Gastroesophageal sphincter (tissue), 4 donors: ENCODE results near the gene TFF3. TPM values are rescaled to one million over a fixed set of nuclear protein-coding genes. Genes with fewer than 3 reads are reported as not detected.

ENCODE experiments used
- ATAC-seq: fragments of 150-250 bp; one replicate; pipeline ENCODE4 v1.9.1; 2016; ENCODE audit warnings: mild to moderate bottlenecking, moderate library complexity
- H3K27ac ChIP-seq, 4 donors: fragments of 200-600 bp; sonication (generic) in 3 of 4; 1 replicate in 3 of 4; 2 replicates in 1 of 4; pipeline ENCODE4 v1.5.1; 2016 to 2019
- H3K27me3 ChIP-seq: fragments of 200-600 bp; sonication (generic); one replicate; pipeline ENCODE4 v1.5.1; 2019
- H3K36me3 ChIP-seq, 2 donors: fragments of 200-600 bp; sonication (generic); one replicate each; pipeline ENCODE4 v1.5.1; 2019; ENCODE audit warnings: control low read depth in 1 of 2
- H3K4me1 ChIP-seq, 3 donors: fragments of 200-600 bp; sonication (generic); 1 replicate in 2 of 3; 2 replicates in 1 of 3; pipeline ENCODE4 v1.5.1; 2016 to 2019; ENCODE audit warnings: control low read depth in 2 of 3
- H3K4me3 ChIP-seq, 2 donors: fragments of 200-600 bp; sonication (generic); one replicate each; pipeline ENCODE4 v1.5.1; 2019; ENCODE audit warnings: mild to moderate bottlenecking in 1 of 2, moderate library complexity in 1 of 2
- H3K9me3 ChIP-seq, 3 donors: fragments of 200-600 bp; sonication (generic); one replicate each; pipeline ENCODE4 v1.5.1; 2017 to 2019; ENCODE audit warnings: control low read depth in 2 of 3
- CTCF ChIP-seq, 4 experiments: fragments of 200-600 bp in 2 of 4; fragments of 450-650 bp in 2 of 4; sonication (generic) in 1 of 4; IDR thresholded peaks; one replicate each; pipeline ENCODE4 v1.5.1; 2017 to 2019; ENCODE audit warnings: antibody characterized with exemption in 4 of 4, mild to moderate bottlenecking in 2 of 4, moderate library complexity in 2 of 4
- EP300 ChIP-seq: sonication (generic); formaldehyde crosslinking; IDR thresholded peaks from one replicate; pipeline ENCODE4 v1.6.1; 2017; ENCODE audit warnings: antibody characterized with exemption, mild to moderate bottlenecking
- POLR2A ChIP-seq, 2 donors: fragments of 450-650 bp; IDR thresholded peaks; one replicate each; pipeline ENCODE4 v1.6.1; 2017; ENCODE audit warnings: antibody characterized with exemption in 2 of 2, mild to moderate bottlenecking in 2 of 2, moderate library complexity in 1 of 2
- POLR2AphosphoS5 ChIP-seq: sonication (generic); formaldehyde crosslinking; IDR thresholded peaks from one replicate; pipeline ENCODE4 v1.6.1; 2017; ENCODE audit warnings: antibody characterized with exemption
- WGBS, 2 donors: methylation state at CpG; one replicate each; pipeline ENCODE4 v1.1.5; 2018; ENCODE audit warnings: low coverage in 1 of 2; 5-methylcytosine and 5-hydroxymethylcytosine counted together
- total RNA-seq, 4 donors: library from RNA; depleted of rRNA; stranded (reverse); fragments of >200 nt; gene quantifications; one replicate each; pipeline ENCODE4 v1.1.0, GENCODE V29; 2016

The TFF3 gene
- total RNA-seq, 4 donors from 2014 or later: 6.4 to 18.2 (median 10.5) TPM

GRCh38 chr21:42282715-42283114, 32.5 kb downstream of the TFF3 start:
- no peak for ATAC-seq
- Histone ChIP-seq H3K9me3 (no peaks in the 10 kb centered on the region), H3K4me3 (no peak overlapping the region), H3K27me3 (no peaks in the 10 kb centered on the region), H3K4me1 (no peaks in the 10 kb centered on the region), H3K27ac (no peak overlapping the region), H3K36me3 (peaks cover 0 to 94% of the 10 kb centered on the region in 2 donors)
- no peak for TF ChIP-seq CTCF (IDR thresholded peaks at IDR 0.05)
- no peak for TF ChIP-seq EP300
- TF ChIP-seq POLR2AphosphoS5: no peak
- TF ChIP-seq POLR2A (IDR thresholded peaks at IDR 0.05): no peak
- WGBS, 2 donors: 80 to 100% methylated on average over 2 to 4 of the region's 12 CpGs

GRCh38 chr21:42282021-42282420, 33.2 kb downstream of the TFF3 start:
- Histone ChIP-seq H3K36me3 (peaks cover 0 to 94% of the 10 kb centered on the region in 2 donors), H3K9me3 (no peaks in the 10 kb centered on the region), H3K4me1 (no peaks in the 10 kb centered on the region), H3K27me3 (no peaks in the 10 kb centered on the region), H3K27ac (no peak overlapping the region), H3K4me3 (no peak overlapping the region)
- WGBS, 2 donors: 100% methylated on average over 1 of the region's 18 CpGs; no CpG with 5 or more reads in 1 of the 2 donors
- no peak for ATAC-seq
- TF ChIP-seq POLR2AphosphoS5 (no peak), EP300 (no peak), POLR2A (IDR thresholded peaks at IDR 0.05) (no peak), CTCF (IDR thresholded peaks at IDR 0.05) (no peak)

GRCh38 chr21:42281181-42281680, 34.0 kb downstream of the TFF3 start:
- WGBS, 2 donors: 100% methylated on average over 1 to 4 of the region's 12 CpGs
- Histone ChIP-seq H3K9me3 (no peaks in the 10 kb centered on the region), H3K4me1 (no peaks in the 10 kb centered on the region), H3K36me3 (peaks cover 0 to 94% of the 10 kb centered on the region in 2 donors), H3K4me3 (no peak overlapping the region), H3K27me3 (no peaks in the 10 kb centered on the region), H3K27ac (no peak overlapping the region)
- ATAC-seq: no peak
- TF ChIP-seq EP300 (no peak), CTCF (IDR thresholded peaks at IDR 0.05) (no peak), POLR2AphosphoS5 (no peak), POLR2A (IDR thresholded peaks at IDR 0.05) (no peak)

- no peak for ATAC-seq
- H3K27ac ChIP-seq: no peak overlapping the region
- no peaks in the 10 kb centered on the region for H3K27me3 ChIP-seq
- no peaks in the 10 kb centered on the region for H3K4me1 ChIP-seq
- no peak overlapping the region for H3K4me3 ChIP-seq
- H3K36me3 ChIP-seq: peaks cover 0 to 94% of the 10 kb centered on the region in 2 donors
- no peaks in the 10 kb centered on the region for H3K9me3 ChIP-seq
- 87 to 100% methylated on average over 3 to 4 of the region's 22 CpGs for WGBS, 2 donors
- TF ChIP-seq EP300 (no peak), POLR2AphosphoS5 (no peak), POLR2A (IDR thresholded peaks at IDR 0.05) (no peak), CTCF (IDR thresholded peaks at IDR 0.05) (no peak)
Measured at GRCh38 chr21:42280356-42281180, 34.6 kb downstream of the TFF3 start.

GRCh38 chr21:42279888-42280287, 35.3 kb downstream of the TFF3 start:
- Histone ChIP-seq H3K36me3 (peaks cover 0 to 94% of the 10 kb centered on the region in 2 donors), H3K9me3 (no peaks in the 10 kb centered on the region), H3K27me3 (no peaks in the 10 kb centered on the region), H3K4me3 (no peak overlapping the region), H3K27ac (no peak overlapping the region), H3K4me1 (no peaks in the 10 kb centered on the region)
- 94% methylated on average over 5 of the region's 11 CpGs; no CpG with 5 or more reads in 1 of the 2 donors for WGBS, 2 donors
- no peak for ATAC-seq
- TF ChIP-seq EP300 (no peak), POLR2A (IDR thresholded peaks at IDR 0.05) (no peak), POLR2AphosphoS5 (no peak), CTCF (IDR thresholded peaks at IDR 0.05) (no peak)
